SU-DHL-6 (cell line): ENCODE data around the gene DNAH7.

Experiments
- H2AFZ ChIP-seq: fragments of 200-600 bp; sonication (generic); 2 replicates; pipeline ENCODE4 v1.6.1; 2014; ENCODE audit warnings: low read depth, mild to moderate bottlenecking, moderate library complexity, mixed read lengths, antibody characterized with exemption, low read length; ENCODE audit not compliant: severe bottlenecking
- H3F3A ChIP-seq: fragments of 200-600 bp; shearing (Covaris generic); 2 replicates; pipeline ENCODE4 v1.6.0; 2016; ENCODE audit warnings: antibody characterized with exemption, mild to moderate bottlenecking; ENCODE audit not compliant: insufficient read depth
- H3K27ac ChIP-seq: fragments of 200-600 bp; sonication (generic); 2 replicates; pipeline ENCODE4 v1.5.1; 2016; ENCODE audit warnings: low read depth, mild to moderate bottlenecking, low read length, moderate library complexity, mixed read lengths
- H3K27me3 ChIP-seq: fragments of 200-600 bp; sonication (generic), shearing (Covaris generic); 2 replicates; pipeline ENCODE4 v1.6.0; 2014; ENCODE audit warnings: mild to moderate bottlenecking, low read length
- H3K36me3 ChIP-seq: fragments of 200-600 bp; sonication (generic); 2 replicates; pipeline ENCODE4 v1.6.1; 2014; ENCODE audit warnings: mild to moderate bottlenecking, low read length, mixed read lengths
- H3K4me2 ChIP-seq: fragments of 300-600, 200-600 bp; shearing (Covaris generic), sonication (generic); 2 replicates; pipeline ENCODE4 v1.6.0; 2014; ENCODE audit warnings: low read length, low read depth, mild to moderate bottlenecking; ENCODE audit not compliant: poor library complexity, severe bottlenecking
- H3K4me3 ChIP-seq: fragments of 200-600 bp; sonication (generic); 2 replicates; pipeline ENCODE4 v1.5.1; 2014; ENCODE audit warnings: antibody characterized with exemption, low read length, mild to moderate bottlenecking, mixed read lengths; ENCODE audit not compliant: insufficient read depth, poor library complexity, severe bottlenecking
- H3K79me2 ChIP-seq: fragments of 200-600 bp; sonication (generic); 2 replicates; pipeline ENCODE4 v1.6.1; 2014; ENCODE audit warnings: mild to moderate bottlenecking, low read length, moderate library complexity; ENCODE audit not compliant: insufficient read depth
- H3K9ac ChIP-seq: fragments of 200-600 bp; sonication (generic); 2 replicates; pipeline ENCODE4 v1.7.0; 2014; ENCODE audit warnings: mild to moderate bottlenecking, low read length
- H3K9me2 ChIP-seq: fragments of 200-600 bp; sonication (generic); replicated peaks from 2 replicates; pipeline ENCODE4 v1.6.1; 2014; ENCODE audit warnings: low read length; ENCODE audit not compliant: insufficient read depth
- H3K9me3 ChIP-seq: fragments of 200-600 bp; sonication (generic); 2 replicates; pipeline ENCODE4 v1.6.1; 2014; ENCODE audit warnings: low read length, mixed read lengths; ENCODE audit not compliant: insufficient read depth
- H4K20me1 ChIP-seq: fragments of 200-600 bp; sonication (generic); 2 replicates; pipeline ENCODE4 v1.6.1; 2014; ENCODE audit warnings: low read depth, mild to moderate bottlenecking, antibody characterized with exemption, low read length, moderate library complexity, mixed read lengths
- CTCF ChIP-seq: fragments of 200-600 bp; sonication (generic); IDR thresholded peaks from one replicate; pipeline ENCODE4 v1.5.1; 2017; ENCODE audit warnings: antibody characterized with exemption, mild to moderate bottlenecking, low read length, moderate library complexity; ENCODE audit not compliant: insufficient read depth, poor library complexity, severe bottlenecking
- EZH2phosphoT487 ChIP-seq: fragments of 200-600 bp; sonication (generic), shearing (Covaris generic); conservative IDR thresholded peaks from 2 replicates; pipeline ENCODE4 v1.6.1; 2018; ENCODE audit warnings: mild to moderate bottlenecking, antibody characterized with exemption, low read length, moderate library complexity, mixed read lengths

DNAH7 gene

GRCh38 chr2:195871326-195871725, 197.3 kb downstream of the DNAH7 start:
- no peaks in the 10 kb centered on the region for H3K27me3 ChIP-seq
- no peaks in the 10 kb centered on the region for H3K9me2 ChIP-seq
- no peaks in the 10 kb centered on the region for H3K79me2 ChIP-seq
- TF ChIP-seq CTCF, result no peak
- no peak for TF ChIP-seq EZH2phosphoT487
- H3K4me3 ChIP-seq, result no peak overlapping the region
- H3K9ac ChIP-seq, result no peak overlapping the region
- no peak overlapping the region for H3K27ac ChIP-seq
- H3F3A ChIP-seq, result no peaks in the 10 kb centered on the region
- H3K36me3 ChIP-seq, result no peaks in the 10 kb centered on the region
- no peaks in the 10 kb centered on the region for H3K9me3 ChIP-seq
- no peak overlapping the region for H2AFZ ChIP-seq
- H3K4me2 ChIP-seq, result no peak overlapping the region
- H4K20me1 ChIP-seq, result no peaks in the 10 kb centered on the region

- Histone ChIP-seq H2AFZ (no peak overlapping the region), H3K79me2 (no peaks in the 10 kb centered on the region), H3K4me2 (no peak overlapping the region), H3F3A (no peaks in the 10 kb centered on the region), H4K20me1 (no peaks in the 10 kb centered on the region), H3K9ac (no peak overlapping the region), H3K9me3 (no peaks in the 10 kb centered on the region), H3K9me2 (no peaks in the 10 kb centered on the region), H3K4me3 (no peak overlapping the region), H3K36me3 (no peaks in the 10 kb centered on the region), H3K27me3 (no peaks in the 10 kb centered on the region), H3K27ac (no peak overlapping the region)
- no peak for TF ChIP-seq CTCF
- TF ChIP-seq EZH2phosphoT487, result no peak
Observed at GRCh38 chr2:195864316-195864715, 204.3 kb downstream of the DNAH7 start.

- Histone ChIP-seq H3K27ac (no peak overlapping the region), H3K27me3 (no peaks in the 10 kb centered on the region), H3K4me2 (no peak overlapping the region), H3K36me3 (no peaks in the 10 kb centered on the region), H3K79me2 (no peaks in the 10 kb centered on the region), H3K9ac (no peak overlapping the region), H3K4me3 (no peak overlapping the region), H3K9me3 (no peaks in the 10 kb centered on the region), H4K20me1 (no peaks in the 10 kb centered on the region), H2AFZ (no peak overlapping the region), H3F3A (no peaks in the 10 kb centered on the region), H3K9me2 (no peaks in the 10 kb centered on the region)
- TF ChIP-seq EZH2phosphoT487 (no peak), CTCF (no peak)
Observed at GRCh38 chr2:195863564-195863963, 205.1 kb downstream of the DNAH7 start.
